Stimulated activated naive CD4-positive, alpha-beta T cell (primary cell): ENCODE results near the gene MARCKSL1.
A peak's percentile ranks its signal among the peaks of the same experiment; 100 is the strongest.

Experiments
- DNase-seq, 6 experiments: peaks; one replicate each; lab custom pipeline; 2025; lab: John Stamatoyannopoulos, UW

The MARCKSL1 gene

GRCh38 chr1:32352831-32353383, 16.9 kb upstream of the MARCKSL1 start:
- DNase-seq, result no peak

DNA sequence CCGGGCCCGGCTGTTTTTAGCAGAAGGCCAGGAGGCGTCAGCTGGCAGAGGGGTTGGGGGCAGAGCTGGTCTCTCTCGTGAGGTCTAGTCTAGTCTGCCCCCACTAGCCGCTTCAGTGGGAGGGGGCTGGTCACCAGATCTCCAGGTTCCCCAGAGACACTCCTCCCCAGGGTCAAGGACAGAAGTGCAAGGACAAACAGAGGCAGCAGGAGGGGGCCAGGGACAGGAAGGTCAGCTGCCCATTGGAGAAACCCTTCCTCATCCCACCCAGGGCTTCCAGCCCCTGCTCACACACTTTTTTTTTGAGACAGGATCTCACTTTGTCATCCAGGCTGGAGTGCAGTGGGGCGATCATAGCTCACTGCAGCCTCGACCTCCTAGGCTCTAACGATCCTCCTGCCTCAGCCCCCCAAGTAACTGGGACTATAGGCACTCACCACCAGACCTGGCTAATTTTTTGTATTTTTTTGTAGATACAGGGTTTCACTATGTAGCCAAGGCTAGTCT, 16.3 kb upstream of the MARCKSL1 start:
- DNase-seq, result no peak

DNA sequence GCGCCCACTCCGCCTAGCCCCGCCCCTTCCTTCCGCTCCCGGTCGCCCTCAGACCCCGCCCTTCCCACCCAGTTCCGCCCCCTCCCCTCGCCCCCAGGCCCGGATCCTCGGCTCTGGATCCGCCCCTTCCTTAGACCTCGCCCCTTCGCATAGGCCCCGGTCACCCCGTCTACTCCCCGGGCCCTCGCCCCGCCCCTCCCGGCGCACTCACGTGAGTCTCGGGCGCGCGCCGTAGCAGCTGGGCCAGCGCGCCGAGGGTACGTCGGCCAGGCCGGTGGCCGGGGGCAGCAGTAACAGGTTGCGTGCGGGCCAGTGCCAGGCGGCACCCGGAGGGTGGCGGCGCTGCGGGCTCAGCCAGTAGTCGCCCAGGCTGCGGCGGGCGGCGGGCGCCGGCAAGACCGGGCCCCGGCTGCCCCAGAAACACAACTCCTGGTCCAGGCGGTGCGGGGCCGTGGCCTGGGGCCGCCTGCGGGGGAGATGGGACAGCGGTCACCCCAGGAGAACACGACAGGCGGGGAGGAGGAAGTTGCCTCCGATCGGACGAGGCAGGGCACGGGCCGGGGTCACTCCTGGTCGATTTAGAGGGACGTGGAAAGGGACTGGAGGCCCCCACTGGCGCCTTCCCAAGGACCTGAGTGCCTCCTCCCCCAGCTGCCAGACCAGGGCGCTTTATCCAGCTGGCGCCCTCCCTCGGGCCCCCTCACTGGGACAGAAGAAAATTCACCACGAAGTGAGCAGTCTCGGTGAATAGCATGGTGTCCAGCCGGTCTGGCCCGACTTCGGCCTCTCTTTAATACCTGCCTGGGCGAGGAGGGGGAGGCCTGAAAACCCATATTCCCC, 15.6 kb upstream of the MARCKSL1 start:
- DNase-seq, result peak; percentile 88 to 97 (median 93)

DNA sequence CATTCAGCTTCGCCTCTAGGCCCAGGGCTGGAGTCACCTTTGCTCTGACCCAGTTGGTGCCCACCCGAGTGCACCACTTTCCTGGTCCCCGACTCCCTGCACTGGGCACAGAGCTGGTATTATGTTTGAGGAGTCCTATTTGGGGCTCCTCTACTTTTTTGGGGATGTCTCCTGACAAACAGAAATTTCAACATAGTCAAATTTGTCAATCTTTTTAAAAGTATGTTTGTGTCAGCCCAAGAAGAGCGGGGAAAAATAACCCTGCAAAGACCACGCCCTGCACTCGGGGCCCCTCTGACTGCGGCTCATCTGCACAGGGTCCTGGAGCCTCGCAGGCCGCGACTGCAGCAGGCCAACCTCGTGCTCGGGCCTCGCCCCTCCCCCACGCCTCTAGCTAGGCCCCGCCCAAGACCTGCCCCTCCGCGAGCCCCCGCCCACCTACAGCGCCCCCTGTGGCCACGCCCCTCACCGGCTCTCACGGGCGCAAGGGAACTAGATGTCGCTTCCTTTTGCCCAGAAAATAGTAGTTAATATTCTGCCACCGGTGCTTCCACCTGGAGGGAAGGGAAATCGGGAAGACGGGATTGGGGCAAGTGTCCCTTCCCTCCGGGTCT, 14.9 kb upstream of the MARCKSL1 start:
- DNase-seq, result peak in 4 of 6 experiments; percentile 81 to 97 (median 88)

- no peak for DNase-seq
Observed at GRCh38 chr1:32349211-32349708, 13.2 kb upstream of the MARCKSL1 start.

- no peak for DNase-seq
Observed at GRCh38 chr1:32346532-32347157, 10.6 kb upstream of the MARCKSL1 start.

DNA sequence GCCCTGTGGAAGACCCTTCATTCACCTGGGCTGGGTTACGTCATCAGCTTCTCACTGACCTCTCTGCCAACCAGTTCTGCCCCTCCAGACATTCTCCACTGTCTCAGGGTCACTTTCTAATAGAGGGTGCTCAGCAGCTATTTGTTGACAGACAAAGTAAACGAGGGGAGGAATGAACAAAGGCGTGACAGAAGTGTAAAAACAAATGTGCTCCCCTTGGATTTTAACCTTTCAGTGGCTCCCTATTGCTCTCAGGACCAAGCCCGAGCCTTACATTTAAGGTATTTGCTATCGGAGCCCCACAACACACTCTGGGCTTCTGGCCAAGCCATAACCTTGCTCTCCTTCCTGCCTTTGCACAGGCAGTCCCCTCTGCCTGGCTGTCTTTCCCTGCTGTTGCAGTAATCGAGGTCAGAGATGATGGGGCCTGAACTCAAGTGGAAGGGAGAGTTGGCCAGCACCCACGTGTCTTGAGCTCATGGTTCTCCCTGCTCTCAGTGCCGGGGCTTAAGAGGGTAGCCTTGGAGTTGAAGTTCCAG, 9.3 kb upstream of the MARCKSL1 start:
- peak in 3 of 6 experiments; percentile 8 to 28 (median 17) for DNase-seq

GRCh38 chr1:32342704-32343103, 6.7 kb upstream of the MARCKSL1 start:
- DNase-seq, result no peak

DNA sequence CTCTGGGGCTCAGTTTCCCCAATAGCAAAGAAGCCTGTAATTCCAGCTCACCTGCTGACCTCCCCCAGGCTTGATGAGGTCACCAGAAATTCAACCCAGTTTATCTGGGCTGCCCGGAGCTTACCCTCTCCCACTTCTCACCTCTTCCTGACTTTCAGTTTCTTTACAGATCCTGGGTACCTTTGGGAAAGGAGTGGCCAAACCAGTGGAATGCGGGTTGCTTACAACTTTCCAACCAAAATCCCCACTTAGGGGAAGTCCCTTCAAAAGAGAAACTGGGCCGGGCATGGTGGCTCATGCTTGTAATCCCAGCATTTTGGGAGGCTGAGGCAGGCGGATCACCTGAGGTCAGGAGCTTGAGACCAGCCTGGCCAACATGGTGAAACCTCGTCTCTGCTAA, 5.9 kb upstream of the MARCKSL1 start:
- DNase-seq, result no peak

DNA sequence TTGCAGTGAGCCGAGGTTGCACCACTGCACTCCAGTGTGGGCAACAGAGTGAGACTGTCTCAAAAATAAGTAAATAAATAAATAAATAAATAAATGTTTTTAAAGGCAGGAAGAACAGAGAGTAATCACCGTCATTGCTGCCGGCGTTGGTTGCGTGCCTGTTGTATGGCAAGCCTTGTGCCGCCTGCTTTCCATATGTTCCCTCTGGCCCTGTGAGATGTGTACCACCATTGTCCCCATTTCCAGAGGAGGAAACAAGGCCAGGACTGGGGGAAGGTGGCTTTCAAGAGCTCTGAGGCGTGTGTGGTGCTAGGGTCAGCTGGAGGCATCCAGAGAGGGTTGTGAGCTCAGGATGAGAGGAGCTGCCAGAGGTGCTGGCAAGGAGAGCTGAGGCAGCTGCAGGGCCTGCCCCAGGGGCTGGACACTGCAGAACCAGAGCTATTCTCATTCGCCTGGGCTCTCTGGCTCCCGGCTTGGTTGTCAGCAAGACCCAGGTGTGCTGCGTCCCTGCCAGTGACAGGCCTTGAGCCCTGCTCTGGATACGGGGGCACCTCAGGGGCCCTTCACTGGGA, 5.2 kb upstream of the MARCKSL1 start:
- no peak for DNase-seq

DNA sequence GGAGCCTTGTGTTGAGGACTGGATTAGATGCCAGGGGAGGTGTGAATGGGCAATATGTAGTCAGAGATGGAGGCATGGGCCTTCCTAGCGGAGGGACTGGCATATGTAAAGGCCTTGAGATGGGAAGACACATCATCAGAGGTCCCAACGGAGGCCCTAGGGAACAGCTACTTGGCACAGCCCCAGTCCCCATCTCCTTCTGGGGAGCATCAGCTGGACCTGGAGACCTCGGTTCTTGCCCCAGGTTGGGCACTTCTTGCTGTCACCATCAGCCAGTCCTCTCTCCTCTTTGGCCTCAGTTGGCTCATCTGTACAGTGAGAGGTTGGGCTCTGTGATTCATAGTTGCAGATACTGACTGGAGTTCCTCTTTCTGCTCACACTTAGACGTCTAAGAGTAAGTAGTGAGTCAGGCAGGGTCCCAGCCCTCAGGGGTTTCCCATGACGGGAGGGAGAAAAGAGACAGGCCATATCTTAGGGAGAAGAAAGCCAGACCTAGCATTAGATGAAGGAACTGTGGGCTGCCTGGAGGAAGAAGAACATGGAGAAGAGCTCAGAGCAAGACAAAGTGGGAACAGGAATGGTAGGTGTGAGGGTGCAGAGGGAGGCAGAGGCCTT, 3.4 kb upstream of the MARCKSL1 start:
- no peak for DNase-seq

DNA sequence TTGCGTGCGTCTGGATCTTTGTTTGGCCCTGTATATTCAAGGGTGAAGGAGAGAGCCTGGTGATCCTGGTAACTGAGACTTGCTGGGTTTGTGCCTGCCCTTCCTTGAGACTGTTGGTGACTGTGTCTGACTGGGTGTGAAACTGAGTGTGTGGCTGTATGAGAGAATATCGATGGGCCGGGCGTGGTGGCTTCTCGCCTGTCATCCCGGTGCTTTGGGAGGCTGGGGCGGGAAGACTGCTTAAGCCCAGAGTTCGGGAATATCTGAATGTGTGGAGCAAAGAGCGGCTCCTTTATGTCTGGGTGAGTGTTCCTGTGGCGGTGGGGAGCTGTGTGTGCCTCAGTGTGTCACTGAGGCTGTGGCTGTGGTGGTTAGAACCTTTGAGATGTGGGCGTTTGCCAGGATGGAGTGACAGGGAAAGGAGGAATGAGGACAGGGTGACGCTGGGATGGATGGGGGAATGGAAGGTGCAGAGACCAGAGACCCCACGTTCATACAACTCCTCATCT, 2.7 kb upstream of the MARCKSL1 start:
- DNase-seq, result no peak

GRCh38 chr1:32337855-32338636, 2.0 kb upstream of the MARCKSL1 start:
- DNase-seq, result no peak

- peak in 4 of 6 experiments; percentile 22 to 41 (median 36) for DNase-seq
Observed at GRCh38 chr1:32336963-32337675, 1.1 kb upstream of the MARCKSL1 start.

- DNase-seq, result no peak
Observed at GRCh38 chr1:32336591-32336932, 529 bp upstream of the MARCKSL1 start.

GRCh38 chr1:32335535-32335789, 571 bp downstream of the MARCKSL1 start:
- peak in 1 of 6 experiments; percentile 44 for DNase-seq

- peak; percentile 47 to 80 (median 70) for DNase-seq
Observed at GRCh38 chr1:32334864-32335534, 1.0 kb downstream of the MARCKSL1 start.

DNA sequence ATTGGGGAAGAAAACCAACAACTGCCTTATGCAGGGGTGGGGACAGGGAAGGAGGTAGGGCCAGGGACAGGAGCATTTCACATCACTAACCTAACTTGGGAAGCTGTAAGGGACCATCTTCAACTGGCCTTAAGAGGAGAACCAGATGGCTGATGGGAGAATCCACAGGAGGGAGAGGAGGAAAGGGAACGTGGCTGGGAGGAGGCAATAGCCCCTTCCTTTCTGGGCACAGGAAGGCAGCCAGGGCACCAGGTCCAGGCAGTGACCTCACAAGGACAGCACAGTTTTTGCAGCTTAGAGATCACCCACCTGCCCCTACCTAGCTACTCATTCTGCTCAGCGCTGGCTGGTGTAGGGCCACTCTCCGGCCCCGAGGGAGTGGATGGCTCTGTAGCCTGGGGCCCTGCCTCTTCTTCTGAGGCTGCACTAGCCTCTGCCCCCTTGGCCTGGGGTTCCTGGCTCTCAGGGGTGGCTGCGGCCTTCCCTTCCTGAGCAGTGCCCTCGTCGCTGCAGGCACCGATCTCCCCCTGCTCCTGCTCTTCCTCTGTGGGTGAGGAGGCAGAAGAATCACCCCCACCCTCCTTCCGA, 1.7 kb downstream of the MARCKSL1 start:
- DNase-seq, result no peak
